Measurements from ENCODE around the gene VAPA.
A peak's percentile ranks its signal among the peaks of the same experiment; 100 is the strongest.

Gene VAPA, protein sequence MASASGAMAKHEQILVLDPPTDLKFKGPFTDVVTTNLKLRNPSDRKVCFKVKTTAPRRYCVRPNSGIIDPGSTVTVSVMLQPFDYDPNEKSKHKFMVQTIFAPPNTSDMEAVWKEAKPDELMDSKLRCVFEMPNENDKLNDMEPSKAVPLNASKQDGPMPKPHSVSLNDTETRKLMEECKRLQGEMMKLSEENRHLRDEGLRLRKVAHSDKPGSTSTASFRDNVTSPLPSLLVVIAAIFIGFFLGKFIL

GRCh38 chr18:9913526-9914333, at the start of gene VAPA:
Gene VAPA (plus strand): TSS chr18:9914016. CDS start chr18:9914257, 241 bp downstream.
- peak; percentile 92 for DNase-seq (ENCODE audit: low spot score)

DNA sequence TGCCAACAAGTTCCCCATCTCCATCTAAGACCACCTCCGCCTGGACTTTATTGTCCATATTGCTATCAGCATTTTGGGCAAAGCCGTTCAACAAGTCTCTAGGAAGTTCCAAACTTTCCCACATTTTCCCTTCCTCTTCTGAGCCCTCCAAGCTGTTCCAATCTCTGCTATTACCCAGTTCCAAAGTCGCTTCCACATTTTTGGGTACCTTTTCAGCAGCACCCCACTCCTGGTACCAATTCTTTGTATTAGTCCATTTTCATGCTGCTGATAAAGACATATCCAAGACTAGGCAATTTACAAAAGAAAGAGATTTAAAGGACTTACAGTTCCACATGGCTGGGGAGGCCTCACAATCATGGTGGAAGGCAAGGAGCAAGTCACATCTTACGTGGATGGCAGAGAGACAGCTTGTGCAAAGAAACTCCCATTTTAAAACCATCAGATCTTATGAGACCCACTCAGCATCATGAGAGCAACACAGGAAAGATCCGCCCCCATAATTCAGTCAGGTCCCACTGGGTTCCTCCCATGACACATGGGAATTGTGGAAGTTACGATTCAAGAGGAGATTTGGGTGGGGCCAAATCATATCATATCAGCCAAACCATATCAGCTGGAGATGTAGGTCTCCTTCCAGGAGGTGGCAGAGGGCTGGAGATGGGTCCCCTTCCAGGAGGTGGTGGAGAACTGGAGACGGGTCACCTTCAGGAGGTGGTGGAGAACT, 47.9 kb upstream of the VAPA start:
- no peak for DNase-seq (ENCODE audit: low spot score)

GRCh38 chr18:9866627-9867026, 47.2 kb upstream of the VAPA start:
- no peak for DNase-seq (ENCODE audit: low spot score)

GRCh38 chr18:9867071-9867594, 46.7 kb upstream of the VAPA start:
- DNase-seq (ENCODE audit: low spot score): no peak

DNA sequence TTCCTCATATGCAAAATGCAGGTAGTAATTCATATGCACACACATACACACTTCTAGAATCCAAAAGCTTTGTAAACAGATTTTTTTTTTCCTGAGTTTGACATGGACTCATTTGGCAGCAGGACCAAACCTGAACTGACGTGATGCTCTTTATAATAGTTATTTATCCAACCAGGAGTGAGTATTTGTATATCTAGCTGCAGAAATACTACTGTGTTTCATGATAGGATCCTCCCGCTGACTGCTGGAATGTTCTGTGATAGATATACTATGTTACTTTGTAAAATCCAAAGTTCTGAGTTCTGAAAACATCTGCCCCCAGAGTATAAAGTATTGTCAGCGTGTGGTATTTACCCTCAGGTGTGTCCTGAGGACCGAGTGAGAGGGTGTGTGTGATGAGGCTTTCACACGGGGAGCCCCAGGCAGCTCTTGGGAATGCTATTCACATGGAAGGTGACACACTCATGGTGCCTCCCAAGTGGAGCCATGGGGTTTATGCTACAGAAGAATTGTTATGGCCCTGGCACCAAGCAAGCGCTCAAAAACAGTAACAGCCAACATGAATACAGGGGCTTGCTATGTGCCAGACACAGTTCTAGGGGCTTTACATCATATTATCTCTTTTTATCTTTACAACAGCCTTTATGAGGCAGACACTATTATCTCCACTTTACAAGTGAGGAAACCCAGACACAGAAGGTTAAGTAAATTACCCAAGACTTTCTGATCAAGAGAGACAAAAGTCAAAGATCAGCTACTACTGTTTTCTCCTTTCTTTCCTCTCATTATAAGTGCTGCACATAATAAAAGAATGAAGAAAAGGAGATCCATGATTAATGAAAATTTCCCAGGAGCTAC, 44.7 kb upstream of the VAPA start:
- no peak for DNase-seq (ENCODE audit: low spot score)

DNA sequence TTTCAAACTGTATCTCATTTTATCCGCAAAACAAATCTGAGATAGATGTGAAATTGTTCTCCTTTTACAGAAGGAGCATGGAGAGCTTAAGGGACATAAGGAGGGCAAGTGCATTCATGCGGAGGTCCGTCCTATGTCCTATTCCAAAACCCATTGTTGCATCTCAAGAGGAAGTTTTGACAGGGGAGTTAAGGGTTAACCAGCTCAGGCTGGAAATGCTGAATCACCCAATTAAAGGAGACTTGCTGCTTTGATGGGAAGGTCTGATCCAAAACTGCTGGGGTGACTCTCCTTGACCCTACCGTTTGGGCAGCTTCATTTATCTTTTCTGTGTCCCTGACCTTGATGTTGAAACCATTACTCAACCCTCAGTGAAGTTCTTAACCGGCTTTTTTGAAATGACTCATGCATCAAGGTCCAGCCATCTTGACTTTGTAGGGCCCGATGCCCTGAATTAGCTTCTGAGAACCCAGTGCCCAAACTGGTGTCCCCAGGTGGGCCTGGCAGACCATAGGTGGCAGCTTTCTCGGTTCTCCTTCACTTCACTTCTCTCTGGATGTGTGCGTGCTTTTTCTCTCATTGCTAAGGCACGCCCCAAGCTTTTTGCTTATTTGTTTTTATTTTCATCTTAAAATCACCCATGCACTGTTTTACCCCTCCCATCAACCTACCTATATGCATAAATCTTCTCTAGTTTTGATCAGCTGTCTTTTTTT, 43.9 kb upstream of the VAPA start:
- DNase-seq (ENCODE audit: low spot score): no peak

DNA sequence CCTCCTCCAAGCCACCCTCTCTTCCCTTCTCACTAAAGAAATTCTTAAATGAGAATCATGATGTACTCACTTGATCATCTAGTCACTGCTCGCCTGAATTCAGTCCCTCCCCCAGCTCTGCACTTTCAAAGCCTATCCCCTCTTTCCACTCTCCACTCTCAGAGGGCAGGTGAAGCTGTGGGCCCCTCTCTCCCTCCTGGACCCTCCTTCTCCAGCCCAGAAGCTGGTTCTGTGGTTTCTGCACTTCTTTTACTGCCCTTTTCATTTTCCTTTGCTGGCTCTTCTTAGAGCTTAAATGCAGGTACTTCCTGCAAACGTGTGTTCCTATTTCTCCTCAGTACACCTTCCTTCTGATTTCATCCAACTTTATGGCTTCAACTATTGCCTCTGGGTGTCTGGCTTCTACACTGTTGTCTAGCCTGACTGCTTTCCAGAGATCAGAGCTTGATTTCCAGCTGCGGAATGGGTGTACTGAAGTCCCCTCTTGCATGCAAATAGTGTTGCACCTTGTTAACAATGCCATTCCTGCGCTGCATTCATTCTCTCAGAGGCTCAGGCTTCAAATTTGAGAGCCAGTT, 43.3 kb upstream of the VAPA start:
- no peak for DNase-seq (ENCODE audit: low spot score)

DNA sequence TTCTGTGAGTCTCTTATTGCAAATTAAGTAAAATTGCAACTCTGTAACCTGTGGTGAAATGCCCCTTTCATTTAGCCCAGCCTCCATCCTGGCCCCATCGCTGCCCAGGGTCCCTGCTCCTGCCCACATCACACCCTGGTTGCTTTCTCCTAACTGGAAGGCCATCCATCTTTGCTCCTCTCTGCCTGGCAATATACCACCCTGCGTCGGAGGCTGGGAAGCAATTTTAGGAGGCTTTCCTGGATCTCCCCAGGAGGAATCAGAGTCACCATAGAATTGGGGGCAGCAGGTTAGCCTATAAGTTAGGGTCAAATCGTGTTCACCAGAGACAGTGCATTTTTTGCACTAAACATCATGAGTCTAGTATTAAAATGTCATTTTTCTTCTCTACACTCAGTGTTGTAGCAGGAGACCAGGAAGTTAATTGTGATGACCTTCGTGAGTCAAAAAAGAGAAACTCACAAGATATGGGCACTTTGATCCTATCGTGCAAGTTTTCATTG, 42.5 kb upstream of the VAPA start:
- no peak for DNase-seq (ENCODE audit: low spot score)

DNA sequence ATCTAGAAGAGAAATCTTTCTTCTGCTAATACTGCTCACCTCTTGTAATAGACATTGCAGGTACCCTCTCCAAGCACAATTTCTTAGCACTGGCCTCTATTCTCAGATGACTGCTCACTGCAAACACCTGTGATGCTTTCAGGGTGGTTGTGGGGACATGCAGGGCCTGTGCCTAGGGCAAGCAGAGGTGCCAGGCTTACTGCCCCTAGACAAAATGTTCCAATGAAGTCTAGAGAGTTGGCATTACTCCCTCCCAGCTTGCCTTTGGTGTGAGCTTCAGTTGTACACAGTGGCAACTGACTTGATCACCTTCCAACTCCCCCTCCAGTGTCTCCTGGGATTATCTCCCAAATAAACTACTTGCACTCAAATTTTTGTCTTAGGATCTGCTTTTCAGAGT, 41.0 kb upstream of the VAPA start:
- DNase-seq (ENCODE audit: low spot score): no peak

GRCh38 chr18:9874728-9875127, 39.1 kb upstream of the VAPA start:
- no peak for DNase-seq (ENCODE audit: low spot score)

DNA sequence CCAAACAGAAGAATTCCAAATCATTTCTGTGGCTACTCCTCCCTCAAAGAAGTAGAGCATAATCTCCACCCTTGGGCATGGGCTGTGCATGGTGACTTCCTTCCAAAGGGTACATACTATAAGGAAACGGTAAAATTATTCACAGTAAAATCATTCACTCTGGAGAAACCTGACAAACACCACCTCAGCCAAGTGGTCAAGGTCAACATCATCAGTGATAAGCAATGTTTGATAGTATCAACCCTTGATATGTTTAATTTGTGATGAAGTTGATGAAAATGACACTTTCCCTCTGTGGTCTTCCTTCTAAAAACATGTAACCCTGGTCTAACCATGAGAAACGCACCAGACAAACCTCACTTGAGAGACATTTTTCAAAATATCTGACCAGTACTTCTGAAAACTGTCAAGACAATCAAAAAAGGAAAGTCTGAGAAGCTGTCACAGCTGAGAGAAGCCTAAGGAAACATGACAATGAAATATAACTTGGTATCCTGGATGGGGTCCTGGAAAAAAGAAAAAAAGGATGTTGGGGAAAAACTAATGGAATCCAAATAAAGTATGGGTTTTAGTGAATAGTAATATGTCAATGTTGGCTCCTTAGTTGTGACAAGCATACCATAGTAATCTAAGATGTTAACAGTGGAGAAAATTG, 37.5 kb upstream of the VAPA start:
- DNase-seq (ENCODE audit: low spot score): no peak

- no peak for DNase-seq (ENCODE audit: low spot score)
These were observed 36.8 kb upstream of the VAPA start for GRCh38 chr18:9876867-9877654.

DNA sequence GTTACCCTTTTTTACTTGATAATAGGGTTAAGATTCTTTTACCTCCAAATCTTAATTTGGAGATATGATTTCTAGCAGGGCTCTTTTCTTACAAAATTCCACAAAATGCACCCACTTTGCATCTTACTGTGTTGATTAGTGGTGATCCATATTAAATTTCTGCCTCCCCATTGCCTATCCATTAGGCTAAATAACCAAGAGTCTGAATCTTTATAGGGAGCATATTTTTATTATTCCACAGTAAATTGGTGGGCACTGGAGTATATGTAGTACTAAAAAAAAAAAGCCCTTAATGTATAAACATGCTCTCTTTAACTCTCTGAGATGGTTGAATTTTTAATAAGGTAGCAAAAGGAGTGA, 36.2 kb upstream of the VAPA start:
- no peak for DNase-seq (ENCODE audit: low spot score)

DNA sequence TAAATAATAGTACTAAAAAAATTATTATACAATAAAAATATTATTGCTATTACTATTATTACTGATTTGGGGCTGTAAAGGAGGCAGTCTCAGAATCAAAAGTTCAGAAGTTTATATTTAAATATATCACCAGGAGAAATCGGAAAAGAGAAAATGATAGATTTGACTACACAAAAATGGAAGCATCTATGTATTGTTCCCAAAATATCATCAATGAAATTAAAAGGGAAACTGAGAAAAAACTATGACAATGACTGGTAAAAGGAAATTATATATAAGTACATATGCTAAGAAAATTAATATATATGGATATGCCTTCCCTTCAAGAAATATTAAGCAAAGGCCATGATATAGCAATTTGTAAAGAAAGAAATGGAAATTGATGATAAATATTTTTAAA, 35.7 kb upstream of the VAPA start:
- DNase-seq (ENCODE audit: low spot score): no peak

- DNase-seq (ENCODE audit: low spot score): no peak
These were observed 35.0 kb upstream of the VAPA start for GRCh38 chr18:9878783-9879242.

DNA sequence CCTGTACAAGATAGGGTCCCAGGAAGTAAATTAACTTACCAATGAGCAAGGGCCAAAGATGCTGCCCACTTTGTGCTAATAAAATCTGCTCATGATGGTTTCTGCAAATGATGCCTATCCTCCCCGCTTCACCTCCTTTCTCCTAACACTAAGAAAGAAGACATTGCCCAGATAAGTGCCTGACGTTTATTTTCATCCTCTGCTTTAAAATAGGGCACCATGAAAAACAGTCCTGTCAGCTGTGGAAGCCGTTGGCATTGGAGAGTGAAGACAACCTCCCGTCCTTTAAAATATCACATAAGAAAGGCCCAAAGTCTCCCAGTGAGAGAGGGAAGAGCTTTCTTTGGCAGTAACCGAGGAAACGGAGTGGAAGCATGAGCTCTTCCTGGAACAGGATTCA, 29.7 kb upstream of the VAPA start:
- DNase-seq (ENCODE audit: low spot score): no peak

DNA sequence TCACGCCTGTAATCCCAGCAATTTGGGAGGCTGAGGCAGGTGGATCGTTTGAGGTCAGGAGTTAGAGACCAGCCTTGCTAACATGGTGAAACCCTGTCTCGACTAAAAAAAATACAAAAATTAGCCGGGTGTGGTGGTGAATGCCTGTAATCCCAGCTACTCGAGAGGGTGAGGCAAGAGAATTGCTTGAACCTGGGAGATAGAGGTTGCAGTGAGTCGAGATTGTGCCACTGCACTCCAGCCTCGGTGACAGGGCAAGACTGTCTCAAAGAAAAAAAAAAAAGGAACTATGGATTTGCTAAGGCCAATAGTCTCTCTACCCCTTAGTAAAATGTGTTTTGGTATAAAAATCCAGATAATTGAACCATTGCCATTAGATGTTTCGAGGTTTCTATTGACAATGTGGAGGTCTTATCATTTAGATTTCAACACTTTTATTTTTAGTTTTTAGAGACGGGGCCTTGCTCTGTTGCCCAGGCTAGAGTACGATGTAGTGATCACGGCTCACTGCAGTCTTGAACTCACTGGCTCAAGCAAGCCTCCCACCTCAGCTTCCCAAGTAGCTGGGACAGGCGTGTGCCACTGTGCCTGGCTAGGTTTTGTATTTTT, 29.2 kb upstream of the VAPA start:
- DNase-seq (ENCODE audit: low spot score): no peak

GRCh38 chr18:9885170-9886004, 28.4 kb upstream of the VAPA start, which contains the start of gene TXNDC2:
Gene TXNDC2 (plus strand): TSS chr18:9885973. CDS start chr18:9886681, 708 bp downstream.
- no peak for DNase-seq (ENCODE audit: low spot score)
